Transverse colon (tissue), 4 donors: ENCODE results near the gene BOC. TPM values are rescaled to one million over a fixed set of nuclear protein-coding genes. Genes with fewer than 3 reads are reported as not detected.

Source experiments
- DNase-seq: peaks from one replicate; pipeline ENCODE4 v3.0.0-alpha.2; 2019
- H3K27ac ChIP-seq, 4 donors: fragments of 200-600 bp; sonication (generic); 2 replicates each; pipeline ENCODE4 v1.5.1; 2016 to 2018; ENCODE audit warnings: inconsistent platforms in 4 of 4
- H3K27me3 ChIP-seq: fragments of 200-600 bp; sonication (generic); 2 replicates; pipeline ENCODE4 v1.5.1; 2017; ENCODE audit warnings: inconsistent platforms
- H3K36me3 ChIP-seq, 4 donors: fragments of 200-600 bp; sonication (generic); 2 replicates each; pipeline ENCODE4 v1.5.1; 2017 to 2019; ENCODE audit warnings: inconsistent platforms in 4 of 4
- H3K4me1 ChIP-seq, 4 donors: fragments of 200-600 bp; sonication (generic); 2 replicates each; pipeline ENCODE4 v1.5.1; 2017 to 2020; ENCODE audit warnings: inconsistent platforms in 4 of 4
- H3K4me3 ChIP-seq, 4 donors: fragments of 200-600 bp; sonication (generic); 1 replicate in 1 of 4; 2 replicates in 3 of 4; pipeline versions ENCODE4 v1.5.1 to v1.6.1; 2017 to 2019; ENCODE audit warnings: inconsistent platforms in 4 of 4
- H3K9me3 ChIP-seq, 2 donors: fragments of 200-600 bp; sonication (generic); 2 replicates each; pipeline ENCODE4 v1.5.1; 2017 to 2019; ENCODE audit warnings: inconsistent platforms in 2 of 2
- EP300 ChIP-seq: sonication (generic); formaldehyde crosslinking; IDR thresholded peaks from one replicate; pipeline ENCODE4 v1.6.1; 2017; ENCODE audit warnings: antibody characterized with exemption, low read depth
- POLR2A ChIP-seq: fragments of 450-650 bp; IDR thresholded peaks from one replicate; pipeline ENCODE4 v1.6.1; 2016; ENCODE audit warnings: antibody characterized with exemption, mild to moderate bottlenecking, moderate library complexity
- POLR2AphosphoS5 ChIP-seq, 3 donors: sonication (generic); formaldehyde crosslinking; IDR thresholded peaks; one replicate each; pipeline ENCODE4 v1.6.1; 2016; ENCODE audit warnings: antibody characterized with exemption in 3 of 3
- WGBS, 2 donors: methylation state at CpG; one replicate each; pipeline ENCODE4 v1.1.5; 2018; ENCODE audit warnings: low coverage in 1 of 2; 5-methylcytosine and 5-hydroxymethylcytosine counted together
- in situ Hi-C, 4 donors: fragments of 200-750 bp; cut with MboI; loops; one replicate each; pipeline versions ENCODE4 v1.15.0 to v1.15.1; 2017; ENCODE audit warnings: low sequenced_read_pairs in 3 of 4, low pct_ligation_motif_present in 1 of 4, low pct_unique_long_range_greater_than_20kb in 1 of 4
- intact Hi-C: fragments of 100-400 bp; cut with DNase I; formaldehyde crosslinking; loops from one replicate; pipeline ENCODE4 v1.15.1; 2023; ENCODE audit warnings: low total_unique reads
- total RNA-seq, 4 donors: library from RNA; depleted of rRNA; stranded (reverse); fragments of >200 nt; gene quantifications; one replicate each; pipeline ENCODE4 v1.1.0, GENCODE V29; 2016
- TF ChIP-seq, protein P1 (sequence below), 5 experiments: fragments of 200-600 bp in 3 of 5; fragments of 450-650 bp in 2 of 5; sonication (generic) in 3 of 5; IDR thresholded peaks; 1 replicate in 2 of 5; 2 replicates in 3 of 5; pipeline ENCODE4 v1.5.1; 2016 to 2017; ENCODE audit warnings: antibody characterized with exemption in 5 of 5, inconsistent platforms in 3 of 5, mild to moderate bottlenecking in 2 of 5, moderate library complexity in 1 of 5

BOC gene, protein sequence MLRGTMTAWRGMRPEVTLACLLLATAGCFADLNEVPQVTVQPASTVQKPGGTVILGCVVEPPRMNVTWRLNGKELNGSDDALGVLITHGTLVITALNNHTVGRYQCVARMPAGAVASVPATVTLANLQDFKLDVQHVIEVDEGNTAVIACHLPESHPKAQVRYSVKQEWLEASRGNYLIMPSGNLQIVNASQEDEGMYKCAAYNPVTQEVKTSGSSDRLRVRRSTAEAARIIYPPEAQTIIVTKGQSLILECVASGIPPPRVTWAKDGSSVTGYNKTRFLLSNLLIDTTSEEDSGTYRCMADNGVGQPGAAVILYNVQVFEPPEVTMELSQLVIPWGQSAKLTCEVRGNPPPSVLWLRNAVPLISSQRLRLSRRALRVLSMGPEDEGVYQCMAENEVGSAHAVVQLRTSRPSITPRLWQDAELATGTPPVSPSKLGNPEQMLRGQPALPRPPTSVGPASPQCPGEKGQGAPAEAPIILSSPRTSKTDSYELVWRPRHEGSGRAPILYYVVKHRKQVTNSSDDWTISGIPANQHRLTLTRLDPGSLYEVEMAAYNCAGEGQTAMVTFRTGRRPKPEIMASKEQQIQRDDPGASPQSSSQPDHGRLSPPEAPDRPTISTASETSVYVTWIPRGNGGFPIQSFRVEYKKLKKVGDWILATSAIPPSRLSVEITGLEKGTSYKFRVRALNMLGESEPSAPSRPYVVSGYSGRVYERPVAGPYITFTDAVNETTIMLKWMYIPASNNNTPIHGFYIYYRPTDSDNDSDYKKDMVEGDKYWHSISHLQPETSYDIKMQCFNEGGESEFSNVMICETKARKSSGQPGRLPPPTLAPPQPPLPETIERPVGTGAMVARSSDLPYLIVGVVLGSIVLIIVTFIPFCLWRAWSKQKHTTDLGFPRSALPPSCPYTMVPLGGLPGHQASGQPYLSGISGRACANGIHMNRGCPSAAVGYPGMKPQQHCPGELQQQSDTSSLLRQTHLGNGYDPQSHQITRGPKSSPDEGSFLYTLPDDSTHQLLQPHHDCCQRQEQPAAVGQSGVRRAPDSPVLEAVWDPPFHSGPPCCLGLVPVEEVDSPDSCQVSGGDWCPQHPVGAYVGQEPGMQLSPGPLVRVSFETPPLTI
- 10 to 100 TPM; 15.2 to 77.4 (median 45.4) TPM for total RNA-seq

DNA sequence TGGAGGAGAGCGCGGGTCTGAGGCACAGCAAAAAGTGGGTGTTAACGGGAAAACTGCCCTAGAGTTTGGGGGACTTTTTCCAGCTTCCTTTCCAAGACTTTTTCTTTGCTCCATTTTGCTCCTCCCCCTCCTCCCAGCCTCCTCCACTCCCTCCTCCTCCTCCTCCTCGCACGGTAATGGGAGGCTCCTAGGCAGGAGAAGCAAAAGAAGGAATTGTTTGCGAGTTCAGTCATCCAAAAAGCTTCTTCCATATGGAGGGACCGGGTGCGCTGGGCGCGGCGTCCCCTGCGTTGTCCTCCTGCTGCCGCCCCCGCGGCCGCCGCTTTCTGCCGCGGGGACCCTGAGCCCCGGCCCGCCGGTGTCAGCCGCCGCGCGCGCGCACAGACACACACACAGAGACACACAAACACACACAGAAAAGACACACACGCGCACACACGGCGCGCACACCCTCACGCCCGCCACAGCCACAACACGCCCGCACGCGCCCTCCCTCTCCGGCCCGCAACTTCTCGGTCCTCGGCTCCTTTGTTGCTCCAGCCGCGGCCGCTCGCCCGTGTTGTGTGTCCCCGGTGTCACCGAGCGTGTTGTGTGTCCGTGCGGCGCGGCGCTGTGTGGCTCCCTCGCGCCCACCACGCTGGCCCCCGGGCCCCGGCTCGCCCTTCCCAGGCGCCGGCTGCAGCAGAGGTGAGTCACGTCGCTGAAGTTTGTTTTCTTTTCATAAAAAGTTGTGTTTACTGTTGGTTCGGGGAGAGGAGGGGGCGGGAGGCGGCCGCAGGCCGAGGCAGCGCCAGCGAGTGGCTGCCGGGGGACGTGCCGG, at the start of gene BOC:
TSS of gene BOC (plus strand) at position 228 of the 820 bp plus-strand sequence. CDS start 38,246 bp downstream, outside the sequence.
- TF ChIP-seq, protein P1, sequence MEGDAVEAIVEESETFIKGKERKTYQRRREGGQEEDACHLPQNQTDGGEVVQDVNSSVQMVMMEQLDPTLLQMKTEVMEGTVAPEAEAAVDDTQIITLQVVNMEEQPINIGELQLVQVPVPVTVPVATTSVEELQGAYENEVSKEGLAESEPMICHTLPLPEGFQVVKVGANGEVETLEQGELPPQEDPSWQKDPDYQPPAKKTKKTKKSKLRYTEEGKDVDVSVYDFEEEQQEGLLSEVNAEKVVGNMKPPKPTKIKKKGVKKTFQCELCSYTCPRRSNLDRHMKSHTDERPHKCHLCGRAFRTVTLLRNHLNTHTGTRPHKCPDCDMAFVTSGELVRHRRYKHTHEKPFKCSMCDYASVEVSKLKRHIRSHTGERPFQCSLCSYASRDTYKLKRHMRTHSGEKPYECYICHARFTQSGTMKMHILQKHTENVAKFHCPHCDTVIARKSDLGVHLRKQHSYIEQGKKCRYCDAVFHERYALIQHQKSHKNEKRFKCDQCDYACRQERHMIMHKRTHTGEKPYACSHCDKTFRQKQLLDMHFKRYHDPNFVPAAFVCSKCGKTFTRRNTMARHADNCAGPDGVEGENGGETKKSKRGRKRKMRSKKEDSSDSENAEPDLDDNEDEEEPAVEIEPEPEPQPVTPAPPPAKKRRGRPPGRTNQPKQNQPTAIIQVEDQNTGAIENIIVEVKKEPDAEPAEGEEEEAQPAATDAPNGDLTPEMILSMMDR (IDR thresholded peaks at IDR 0.05): no peak
- peak in 1 of 3 donors; percentile 30 for TF ChIP-seq POLR2AphosphoS5 (IDR thresholded peaks at IDR 0.05)
- Histone ChIP-seq H3K27ac (peak within 1 kb of the TSS; percentile 84 to 96 (median 90)), H3K27me3 (peaks cover 50% of the 10 kb centered on the region), H3K4me3 (peak within 1 kb of the TSS; percentile 63 to 85 (median 67)), H3K36me3 (no peaks in the 10 kb centered on the region), H3K9me3 (no peaks in the 10 kb centered on the region), H3K4me1 (peaks cover 0 to 11% (median 5%) of the 10 kb centered on the region in 4 donors)
- no peak for DNase-seq
- WGBS, 2 donors: 3 to 19% methylated on average over 3 to 71 of the region's 76 CpGs
- in situ Hi-C loops: no loop called here
- intact Hi-C loops: loop anchor here (5.0 to 10.0 kb wide), 3 partner anchors 53 to 76 kb away; no protein-coding TSS in a partner anchor

DNA sequence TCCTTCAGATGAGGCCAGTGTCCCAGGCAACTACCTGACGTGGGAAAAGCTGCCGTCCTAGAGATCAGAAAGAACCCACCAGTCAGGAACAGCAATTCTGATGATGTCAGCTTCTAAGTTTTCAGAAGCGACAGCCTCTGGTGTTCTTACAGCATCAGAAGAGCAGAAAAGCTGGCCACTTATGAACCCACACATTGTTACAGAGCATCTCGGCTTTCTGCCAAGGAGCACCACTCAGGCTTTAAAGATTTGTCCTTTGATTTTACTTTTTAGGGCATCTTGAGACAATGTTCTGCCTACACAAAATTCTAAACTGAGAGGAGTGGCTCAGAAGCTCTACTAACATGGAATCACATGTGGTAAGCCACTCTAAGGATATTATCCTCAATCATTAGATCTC, 49.7 kb upstream of the BOC start:
- H3K27ac ChIP-seq: no peak overlapping the region
- DNase-seq: no peak
- TF ChIP-seq, protein P1 (IDR thresholded peaks at IDR 0.05): no peak
- no peak for TF ChIP-seq POLR2AphosphoS5 (IDR thresholded peaks at IDR 0.05)
- TF ChIP-seq EP300: no peak
- TF ChIP-seq POLR2A: no peak
- no peaks in the 10 kb centered on the region for H3K9me3 ChIP-seq
- H3K36me3 ChIP-seq: no peaks in the 10 kb centered on the region
- 81% methylated on average over 4 of the region's 4 CpGs; no CpG with 5 or more reads in 1 of the 2 donors for WGBS, 2 donors
- peaks cover 5 to 7% (median 6%) of the 10 kb centered on the region in 4 donors for H3K4me1 ChIP-seq
- intact Hi-C loops: no loop called here
- H3K27me3 ChIP-seq: no peaks in the 10 kb centered on the region
- in situ Hi-C loops: no loop called here
- no peak overlapping the region for H3K4me3 ChIP-seq

DNA sequence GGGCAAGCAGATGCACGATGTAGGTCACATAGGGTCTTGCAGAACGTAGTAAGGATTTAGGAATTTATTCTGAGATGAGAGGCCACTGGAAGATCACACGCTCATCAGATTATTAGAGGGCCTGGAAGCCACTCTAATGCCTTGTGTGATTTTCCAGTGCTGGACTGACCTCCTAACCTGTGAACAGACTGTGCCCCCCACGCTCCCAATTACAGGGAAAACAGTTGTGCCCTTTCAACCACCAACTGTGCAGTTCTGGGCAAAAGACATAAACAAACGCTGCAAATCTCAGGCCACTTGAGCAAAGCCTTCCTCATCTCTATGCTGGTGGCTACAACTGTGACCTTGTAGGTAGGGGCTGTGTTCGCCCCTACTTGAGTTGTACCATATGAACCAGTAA, 48.2 kb upstream of the BOC start:
- H3K4me3 ChIP-seq: no peak overlapping the region
- H3K27ac ChIP-seq: no peak overlapping the region
- H3K36me3 ChIP-seq: no peaks in the 10 kb centered on the region
- no peaks in the 10 kb centered on the region for H3K27me3 ChIP-seq
- TF ChIP-seq POLR2AphosphoS5 (IDR thresholded peaks at IDR 0.05) (no peak), POLR2A (no peak), EP300 (no peak)
- TF ChIP-seq, protein P1 (IDR thresholded peaks at IDR 0.05): no peak
- DNase-seq: no peak
- H3K9me3 ChIP-seq: no peaks in the 10 kb centered on the region
- intact Hi-C loops: no loop called here
- WGBS, 2 donors: 78 to 87% methylated on average over 2 to 6 of the region's 6 CpGs
- peaks cover 9 to 17% (median 11%) of the 10 kb centered on the region in 4 donors for H3K4me1 ChIP-seq
- in situ Hi-C loops: no loop called here
